Chondrocyte (in vitro differentiated cells): ENCODE data around the gene PDPK1. TPM values are rescaled to one million over a fixed set of nuclear protein-coding genes. Genes with fewer than 3 reads are reported as not detected.

Source experiments
- DNase-seq: peaks from one replicate; pipeline ENCODE4 v3.0.0; 2021; ENCODE audit warnings: mixed read lengths, low spot score
- H3K27ac Mint-ChIP-seq: one replicate; pipeline ENCODE4 v1.8.0; 2021; ENCODE audit warnings: mild to moderate bottlenecking, moderate library complexity, mixed read lengths; ENCODE audit not compliant: unreplicated experiment
- H3K27me3 Mint-ChIP-seq: 2 replicates; pipeline ENCODE4 v1.8.0; 2021; ENCODE audit warnings: low read depth, mixed read lengths
- H3K36me3 Mint-ChIP-seq: 2 replicates; pipeline ENCODE4 v1.8.0; 2021; ENCODE audit warnings: low read depth, mixed read lengths
- H3K4me1 Mint-ChIP-seq: 2 replicates; pipeline ENCODE4 v1.8.0; 2021; ENCODE audit warnings: low read depth, mild to moderate bottlenecking, mixed read lengths
- H3K4me3 Mint-ChIP-seq: one replicate; pipeline ENCODE4 v1.8.0; 2021; ENCODE audit warnings: mild to moderate bottlenecking, moderate library complexity, mixed read lengths; ENCODE audit not compliant: unreplicated experiment
- H3K9me3 Mint-ChIP-seq: 2 replicates; pipeline ENCODE4 v1.8.0; 2021; ENCODE audit warnings: low read depth, mixed read lengths
- CTCF ChIP-seq: fragments of 200-600 bp; sonication (generic); IDR thresholded peaks from 2 replicates; pipeline ENCODE4 v1.5.0; 2021; ENCODE audit warnings: antibody characterized with exemption, mild to moderate bottlenecking, moderate library complexity
- total RNA-seq: library from RNA; stranded (reverse); gene quantifications from 3 replicates; pipeline ENCODE4 v1.2.1, GENCODE V29; 2021

Gene PDPK1
- total RNA-seq, 1 donor from 2014 or later, result 39.6 TPM

- no peaks in the 10 kb centered on the region for H3K27me3 Mint-ChIP-seq
- no peak for DNase-seq
- no peak overlapping the region for H3K4me3 Mint-ChIP-seq
- no peaks in the 10 kb centered on the region for H3K9me3 Mint-ChIP-seq
- H3K4me1 Mint-ChIP-seq, result peaks cover 7% of the 10 kb centered on the region
- H3K27ac Mint-ChIP-seq, result no peak overlapping the region
- H3K36me3 Mint-ChIP-seq, result no peaks in the 10 kb centered on the region
- TF ChIP-seq CTCF, result no peak
Observed at GRCh38 chr16:2508722-2509400, 29.0 kb upstream of the PDPK1 start.

GRCh38 chr16:2511128-2511800, 26.6 kb upstream of the PDPK1 start:
- H3K4me1 Mint-ChIP-seq, result peaks cover 21% of the 10 kb centered on the region

DNA sequence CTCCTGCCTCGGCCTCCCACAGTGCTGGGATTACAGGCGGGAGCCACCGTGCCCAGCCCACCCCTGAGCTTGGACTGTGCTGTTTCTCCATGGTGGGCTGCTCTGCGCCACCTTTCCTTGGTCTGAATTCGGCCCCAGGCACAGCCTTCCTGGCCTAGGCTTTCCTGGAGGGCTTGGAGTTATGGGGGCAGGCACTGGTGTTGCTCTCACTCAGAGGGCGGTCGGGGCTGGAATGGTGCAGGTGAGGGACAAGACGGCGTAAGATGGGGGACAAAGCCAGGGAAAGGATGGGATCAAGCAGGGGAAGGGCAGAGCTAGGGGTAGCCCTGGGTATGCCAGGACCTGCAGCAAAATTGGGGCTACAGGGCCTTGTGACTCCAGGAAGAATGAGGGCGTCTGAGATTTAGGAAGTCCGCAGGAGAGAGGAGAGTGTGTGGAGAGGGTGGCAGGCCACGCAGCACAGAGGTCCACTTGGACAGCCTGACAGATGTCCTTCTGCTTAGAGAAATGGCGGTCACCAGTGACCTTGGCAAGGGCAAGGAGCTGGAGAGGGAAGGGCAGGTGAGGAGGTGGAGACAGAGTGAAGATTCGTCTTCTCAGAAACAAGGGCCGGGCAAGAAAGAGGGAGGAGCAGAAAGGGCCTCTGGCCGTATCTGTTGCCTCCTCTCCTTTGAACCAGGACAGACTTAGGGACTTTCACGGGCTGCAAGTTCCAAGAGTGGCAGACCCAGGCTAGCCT, 25.7 kb upstream of the PDPK1 start:
- Mint-ChIP-seq H3K27ac (peak overlapping the region; percentile 59), H3K9me3 (no peaks in the 10 kb centered on the region), H3K27me3 (no peaks in the 10 kb centered on the region), H3K4me1 (peaks cover 30% of the 10 kb centered on the region), H3K4me3 (no peak overlapping the region), H3K36me3 (peaks cover 3% of the 10 kb centered on the region)
- no peak for DNase-seq
- no peak for TF ChIP-seq CTCF

More at GRCh38 chr16:2511128-2511800, 26.6 kb upstream of the PDPK1 start:
- Mint-ChIP-seq H3K36me3 (no peaks in the 10 kb centered on the region), H3K4me3 (no peak overlapping the region), H3K27ac (no peak overlapping the region), H3K27me3 (no peaks in the 10 kb centered on the region), H3K9me3 (no peaks in the 10 kb centered on the region)
- no peak for TF ChIP-seq CTCF
- no peak for DNase-seq

DNA sequence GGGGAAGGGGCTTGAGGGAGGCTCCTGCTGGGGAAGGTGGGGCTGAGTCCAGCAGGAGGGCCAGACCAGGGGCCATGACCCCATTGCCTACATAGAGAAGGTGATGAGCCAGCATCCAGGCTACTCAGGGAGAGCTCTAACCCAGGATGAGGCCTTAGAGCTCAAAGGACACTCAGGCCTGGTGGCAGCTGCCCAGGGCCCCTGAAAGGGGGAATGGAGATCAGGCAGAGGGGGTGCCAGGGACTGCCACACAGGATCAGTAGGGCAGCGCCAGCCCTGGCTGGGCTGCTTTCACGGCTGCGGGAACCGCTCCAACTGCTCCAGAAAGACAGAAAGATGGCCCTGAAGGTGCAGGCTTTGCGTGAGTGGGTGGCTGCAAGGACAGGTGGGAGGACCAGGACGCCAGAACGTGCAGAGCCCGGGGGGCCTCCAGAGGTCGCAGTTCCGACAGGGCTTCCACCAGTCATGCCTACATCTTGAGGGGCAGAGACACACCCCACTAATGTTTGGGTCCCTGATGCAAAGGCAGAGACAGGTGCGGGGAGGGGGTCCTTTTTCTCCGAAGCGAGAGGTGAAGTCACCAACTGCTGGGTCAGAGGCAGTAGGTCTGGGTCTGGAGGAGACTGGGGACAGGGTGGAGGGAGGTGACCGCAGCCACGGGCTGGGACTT, 25.0 kb upstream of the PDPK1 start:
- peaks cover 3% of the 10 kb centered on the region for H3K36me3 Mint-ChIP-seq
- H3K4me3 Mint-ChIP-seq, result peak overlapping the region; percentile 77
- TF ChIP-seq CTCF, result no peak
- peaks cover 37% of the 10 kb centered on the region for H3K4me1 Mint-ChIP-seq
- H3K27me3 Mint-ChIP-seq, result no peaks in the 10 kb centered on the region
- H3K27ac Mint-ChIP-seq, result peak overlapping the region; percentile 77
- DNase-seq, result peak; percentile 87
- H3K9me3 Mint-ChIP-seq, result no peaks in the 10 kb centered on the region
